HepG2 (cell line): Measurements from ENCODE around the gene PLXNA4. TPM values are rescaled to one million over a fixed set of nuclear protein-coding genes. Genes with fewer than 3 reads are reported as not detected.

Experiments used
- ATAC-seq: fragments of 200-7000 bp; cut with Tn5 transposase; 3 replicates; pipeline ENCODE4 v1.9.1; 2020; ENCODE audit warnings: mild to moderate bottlenecking, moderate library complexity
- BruUV-seq: library from RNA; stranded (reverse); fragments of 400-500 nt; replicated peaks from 2 replicates; lab custom pipeline; 2021; lab: Mats Ljungman, UMichigan
- CTCF ChIA-PET: fragments of 300-600 bp; formaldehyde crosslinking; extraction: SDS; loops from one replicate; lab custom pipeline; 2021; ENCODE audit warnings: low total read pairs, inconsistent platforms, low intra/inter-chr PET ratio; lab: Yijun Ruan, JAX
- POLR2A ChIA-PET: fragments of 350-600 bp; sonication (Branson Sonifier 250); formaldehyde crosslinking; loops from one replicate; lab custom pipeline; 2020; ENCODE audit warnings: antibody characterized with exemption, inconsistent platforms; lab: Yijun Ruan, JAX
- DNase-seq: peaks from one replicate; pipeline ENCODE4 v3.0.0-alpha.2; 2015; ENCODE audit warnings: low spot score
- FAIRE-seq: peaks from 3 replicates; lab custom pipeline; 2011; peaks lifted over from hg19 to GRCh38; lab: Jason Lieb, UNC
- H2AFZ ChIP-seq: one replicate; pipeline ENCODE4 v1.6.1; 2011; ENCODE audit warnings: low read length, inconsistent platforms
- H3K27ac ChIP-seq: fragments of 300-600 bp; 3 replicates; pipeline ENCODE4 v1.8.0; 2011; ENCODE audit warnings: mixed run types, mild to moderate bottlenecking, mixed read lengths, low read length, inconsistent platforms; ENCODE audit not compliant: insufficient read depth; ENCODE audit errors: extremely low read length
- H3K27me3 ChIP-seq, 2 experiments: fragments of 200-600 bp in 1 of 2; 2 replicates in 1 of 2; 3 replicates in 1 of 2; pipeline versions ENCODE4 v1.6.0 to v1.8.0; 2011; ENCODE audit warnings: low read length in 2 of 2, mild to moderate bottlenecking in 2 of 2, moderate library complexity in 2 of 2, inconsistent platforms in 1 of 2; ENCODE audit not compliant: insufficient read depth in 2 of 2, control insufficient read depth in 1 of 2
- H3K36me3 ChIP-seq, 2 experiments: fragments of 200-600 bp in 1 of 2; replicated peaks in 1 of 2; 2 replicates in 1 of 2; 3 replicates in 1 of 2; pipeline versions ENCODE4 v1.5.1 to v1.8.0; 2011; ENCODE audit warnings: low read length in 2 of 2, inconsistent platforms in 1 of 2; ENCODE audit not compliant: insufficient read depth in 2 of 2, control insufficient read depth in 1 of 2
- H3K4me1 ChIP-seq: 2 replicates; pipeline ENCODE4 v1.5.1; 2012; ENCODE audit warnings: low read length, inconsistent platforms; ENCODE audit not compliant: insufficient read depth
- H3K4me2 ChIP-seq: 2 replicates; pipeline ENCODE4 v1.6.0; 2011; ENCODE audit warnings: low read depth, low read length, inconsistent platforms
- H3K4me3 ChIP-seq, 3 experiments: fragments of 200-600 bp in 1 of 3; sonication (generic), shearing (Covaris generic) in 1 of 3; replicated peaks in 1 of 3; 2 replicates each; pipeline ENCODE4 v1.5.1; 2011 to 2016; ENCODE audit warnings: low read length in 3 of 3, inconsistent platforms in 2 of 3, low read depth in 2 of 3, mild to moderate bottlenecking in 2 of 3, control low read depth in 1 of 3, mixed read lengths in 1 of 3; ENCODE audit not compliant: insufficient read depth in 1 of 3
- H3K79me2 ChIP-seq: one replicate; pipeline ENCODE4 v1.6.1; 2011; ENCODE audit warnings: low read length, inconsistent platforms; ENCODE audit not compliant: insufficient read depth
- H3K9ac ChIP-seq: 2 replicates; pipeline ENCODE4 v1.6.0; 2011; ENCODE audit warnings: mild to moderate bottlenecking, low read depth, low read length, inconsistent platforms; ENCODE audit not compliant: insufficient read depth
- H3K9me3 ChIP-seq: 2 replicates; pipeline ENCODE4 v1.5.1; 2012; ENCODE audit warnings: mild to moderate bottlenecking, low read length
- H4K20me1 ChIP-seq: 2 replicates; pipeline ENCODE4 v1.6.0; 2011; ENCODE audit warnings: inconsistent platforms, mild to moderate bottlenecking, low read length, moderate library complexity; ENCODE audit not compliant: insufficient read depth
- AKNA ChIP-seq: sonication (generic); formaldehyde crosslinking; IDR thresholded peaks from 2 replicates; pipeline ENCODE4 v1.4.0; 2020; ENCODE audit warnings: missing genetic modification reagents, borderline replicate concordance
- ZNF564 ChIP-seq: sonication (generic); formaldehyde crosslinking; IDR thresholded peaks from 2 replicates; pipeline ENCODE4 v1.8.1; 2023; ENCODE audit warnings: mild to moderate bottlenecking, missing genetic modification reagents
- WGBS: methylation state at CpG from one replicate; pipeline ENCODE4 v1.1.6; 2017; ENCODE audit warnings: low lambda C conversion rate; 5-methylcytosine and 5-hydroxymethylcytosine counted together
- in situ Hi-C: cut with HindIII; loops from 2 replicates; pipeline ENCODE4 v1.10.0; 2017; ENCODE audit warnings: low pct_unique_long_range_greater_than_20kb; ENCODE audit not compliant: extremely low pct_ligation_motif_present
- intact Hi-C: fragments of 100-400 bp; cut with micrococcal nuclease; formaldehyde crosslinking; loops from one replicate; pipeline ENCODE4 v1.10.0; 2022; ENCODE audit not compliant: unreplicated experiment
- polyA plus RNA-seq, 8 experiments: library from polyadenylated mRNA; depleted of rRNA in 3 of 8; stranded (reverse) in 7 of 8; unstranded in 1 of 8; fragments of >200 nt; fragmentation: Illumina TruSeq in 4 of 8; extraction: Trizol in 4 of 8; gene quantifications; 2 replicates each; pipeline versions ENCODE4 v1.2.1 to v1.2.3, GENCODE V29; 2011 to 2016; ENCODE audit warnings: low read depth in 4 of 8, missing spikeins in 1 of 8, mixed read lengths in 1 of 8; ENCODE audit not compliant: insufficient read depth in 1 of 8
- total RNA-seq, 5 experiments: library from RNA; depleted of rRNA; stranded (reverse); fragments of >200 nt; fragmentation: Illumina TruSeq; extraction: Trizol; gene quantifications; 2 replicates each; pipeline ENCODE4 v1.2.3, GENCODE V29; 2016; ENCODE audit warnings: low read depth in 1 of 5

PLXNA4 gene
- total and polyA plus RNA-seq, 2 of the 13 experiments (the other 11 are each of a cell fraction or from before 2014, with no cell fraction given), result 0.01 to 0.04 TPM

GRCh38 chr7:132526111-132526740, 50.0 kb downstream of the PLXNA4 start:
- ChIA-PET CTCF (no interaction called here), POLR2A (no interaction called here)
- no peak overlapping the region for H3K27ac ChIP-seq
- no peaks in the 10 kb centered on the region for H3K36me3 ChIP-seq
- DNase-seq (no peak), FAIRE-seq (no peak), ATAC-seq (no peak)
- in situ Hi-C loops, result no loop called here
- no TSS peak for BruUV-seq
- WGBS, result 27% methylated on average over 7 of the region's 7 CpGs
- no peaks in the 10 kb centered on the region for H3K79me2 ChIP-seq
- H3K9ac ChIP-seq, result no peak overlapping the region
- H3K4me2 ChIP-seq, result no peak overlapping the region
- intact Hi-C loops, result no loop called here
- no peak for TF ChIP-seq ZNF564 (CRISPR knock-in tag)
- TF ChIP-seq AKNA (CRISPR knock-in tag), result no peak
- no peak overlapping the region for H3K4me3 ChIP-seq
- peaks cover 0 to 10% of the 10 kb centered on the region in 2 experiments; a peak in 2 of 5 replicates for H3K27me3 ChIP-seq
- H3K9me3 ChIP-seq, result no peaks in the 10 kb centered on the region
- H4K20me1 ChIP-seq, result no peaks in the 10 kb centered on the region
- no peaks in the 10 kb centered on the region for H3K4me1 ChIP-seq
- H2AFZ ChIP-seq, result no peak overlapping the region
